Measurements from ENCODE around the gene CMSS1.

- TF ChIP-seq, protein P1, sequence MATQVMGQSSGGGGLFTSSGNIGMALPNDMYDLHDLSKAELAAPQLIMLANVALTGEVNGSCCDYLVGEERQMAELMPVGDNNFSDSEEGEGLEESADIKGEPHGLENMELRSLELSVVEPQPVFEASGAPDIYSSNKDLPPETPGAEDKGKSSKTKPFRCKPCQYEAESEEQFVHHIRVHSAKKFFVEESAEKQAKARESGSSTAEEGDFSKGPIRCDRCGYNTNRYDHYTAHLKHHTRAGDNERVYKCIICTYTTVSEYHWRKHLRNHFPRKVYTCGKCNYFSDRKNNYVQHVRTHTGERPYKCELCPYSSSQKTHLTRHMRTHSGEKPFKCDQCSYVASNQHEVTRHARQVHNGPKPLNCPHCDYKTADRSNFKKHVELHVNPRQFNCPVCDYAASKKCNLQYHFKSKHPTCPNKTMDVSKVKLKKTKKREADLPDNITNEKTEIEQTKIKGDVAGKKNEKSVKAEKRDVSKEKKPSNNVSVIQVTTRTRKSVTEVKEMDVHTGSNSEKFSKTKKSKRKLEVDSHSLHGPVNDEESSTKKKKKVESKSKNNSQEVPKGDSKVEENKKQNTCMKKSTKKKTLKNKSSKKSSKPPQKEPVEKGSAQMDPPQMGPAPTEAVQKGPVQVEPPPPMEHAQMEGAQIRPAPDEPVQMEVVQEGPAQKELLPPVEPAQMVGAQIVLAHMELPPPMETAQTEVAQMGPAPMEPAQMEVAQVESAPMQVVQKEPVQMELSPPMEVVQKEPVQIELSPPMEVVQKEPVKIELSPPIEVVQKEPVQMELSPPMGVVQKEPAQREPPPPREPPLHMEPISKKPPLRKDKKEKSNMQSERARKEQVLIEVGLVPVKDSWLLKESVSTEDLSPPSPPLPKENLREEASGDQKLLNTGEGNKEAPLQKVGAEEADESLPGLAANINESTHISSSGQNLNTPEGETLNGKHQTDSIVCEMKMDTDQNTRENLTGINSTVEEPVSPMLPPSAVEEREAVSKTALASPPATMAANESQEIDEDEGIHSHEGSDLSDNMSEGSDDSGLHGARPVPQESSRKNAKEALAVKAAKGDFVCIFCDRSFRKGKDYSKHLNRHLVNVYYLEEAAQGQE (IDR thresholded peaks at IDR 0.05; ENCODE audit: insufficient read depth in 1 of 2, low read depth in 2 of 2, low read length in 2 of 2), result no peak
- TF ChIP-seq SIN3A (IDR thresholded peaks at IDR 0.05; ENCODE audit: borderline replicate concordance, insufficient read depth, low read length) (no peak), POLR2AphosphoS5 (IDR thresholded peaks at IDR 0.05; ENCODE audit: low read depth, low read length) (no peak), TAF1 (IDR thresholded peaks at IDR 0.05; ENCODE audit: borderline replicate concordance, insufficient read depth, low read length) (no peak), FOXP2 (optimal IDR thresholded peaks at IDR 0.05; ENCODE audit: borderline replicate concordance, extremely low read depth, extremely low read length, insufficient read depth) (no peak)
Measured at GRCh38 chr3:99834211-99834957, 16.7 kb downstream of the CMSS1 start.
